Activated T-helper 1 cell treated with Interleukin-2 at 50 U/mL for 16 hours (primary cell): ENCODE results near the gene TGIF1.
A peak's percentile ranks its signal among the peaks of the same experiment; 100 is the strongest.
"Not testable (repeated sequence)": the region's sequence is repeated elsewhere in the genome, so short reads cannot be mapped to it uniquely, and the experiment has no call there.

Experiments used
- DNase-seq: peaks from one replicate; pipeline ENCODE4 v3.0.0-alpha.2; 2020; ENCODE audit warnings: low read depth

The TGIF1 gene

DNA sequence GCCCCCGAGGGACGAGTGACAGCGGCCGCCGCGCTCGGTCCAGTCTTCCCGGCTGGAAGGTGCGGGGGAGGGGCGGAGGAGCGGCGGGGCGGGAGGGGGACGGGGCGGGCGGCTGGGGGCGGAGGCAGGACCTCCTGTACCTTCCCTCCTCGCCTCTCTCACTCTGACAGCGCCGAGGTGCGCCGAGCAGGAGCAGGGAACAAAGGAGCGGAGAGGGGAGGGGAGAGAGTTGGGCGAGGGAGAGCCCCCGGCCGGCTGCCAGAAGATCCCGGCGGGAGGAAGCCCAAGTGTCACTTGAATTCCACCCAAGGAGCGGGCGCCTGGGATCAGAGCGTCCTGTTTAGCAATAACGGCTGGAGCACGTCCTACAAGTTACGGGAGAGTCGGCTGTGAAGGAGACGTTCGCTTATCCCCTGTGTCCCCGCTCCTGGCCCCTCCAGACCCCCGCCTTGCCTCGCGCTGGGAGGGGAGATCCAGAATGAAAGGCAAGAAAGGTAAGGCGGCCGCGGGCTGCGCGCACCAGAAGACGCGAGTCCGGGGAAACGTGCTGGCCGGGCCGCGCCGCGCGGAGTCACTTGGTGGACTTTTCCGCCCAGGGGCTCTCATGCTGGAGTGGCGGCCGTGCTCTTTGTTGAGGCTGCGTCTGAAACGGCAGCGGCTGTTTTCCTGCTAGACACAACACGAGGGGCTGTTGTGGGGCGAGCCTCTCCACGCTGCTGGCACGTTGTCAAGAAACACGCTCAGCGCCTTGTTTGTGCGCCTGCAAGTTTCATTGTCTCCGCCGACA is at the start of gene TGIF1:
TSS of gene TGIF1 (plus strand) at position 161 of the 787 bp plus-strand sequence. CDS start at position 479, 318 bp downstream.
- peak; percentile 67 for DNase-seq

DNA sequence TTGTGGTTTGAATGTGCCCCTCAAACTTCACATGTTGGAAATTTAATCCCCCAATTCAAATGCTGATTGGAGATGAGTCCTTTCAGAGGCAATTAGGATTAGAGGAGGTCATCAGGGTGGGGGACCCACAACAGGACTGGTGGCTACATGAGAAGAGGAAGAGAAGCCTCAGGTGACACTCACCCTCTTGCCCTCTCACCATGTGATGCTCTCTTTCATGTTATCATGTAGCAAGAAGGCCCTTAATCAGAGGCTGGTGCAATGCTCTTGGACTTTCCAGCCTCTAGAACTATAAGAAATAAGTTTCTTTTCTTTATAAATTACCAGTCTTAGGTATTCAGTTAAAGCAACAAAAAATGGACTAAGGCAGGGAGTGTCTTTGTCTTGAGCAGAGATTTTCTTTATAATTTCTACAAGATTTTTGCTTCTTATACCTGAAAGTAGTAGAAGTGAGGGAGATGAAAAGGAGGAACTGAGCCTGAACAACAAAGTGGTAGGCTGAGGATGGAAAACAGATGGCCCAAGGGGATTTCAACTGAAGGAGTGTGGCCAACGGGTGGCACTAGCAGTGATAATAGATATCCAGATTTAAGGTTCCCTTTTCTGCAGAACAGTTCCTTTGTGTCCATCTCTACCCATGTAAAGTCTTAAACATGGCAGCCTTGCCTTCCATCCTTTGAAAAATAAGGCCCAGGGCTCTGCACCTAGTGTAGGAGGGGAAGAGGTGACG is 49.2 kb upstream of the TGIF1 start:
- no peak for DNase-seq

DNA sequence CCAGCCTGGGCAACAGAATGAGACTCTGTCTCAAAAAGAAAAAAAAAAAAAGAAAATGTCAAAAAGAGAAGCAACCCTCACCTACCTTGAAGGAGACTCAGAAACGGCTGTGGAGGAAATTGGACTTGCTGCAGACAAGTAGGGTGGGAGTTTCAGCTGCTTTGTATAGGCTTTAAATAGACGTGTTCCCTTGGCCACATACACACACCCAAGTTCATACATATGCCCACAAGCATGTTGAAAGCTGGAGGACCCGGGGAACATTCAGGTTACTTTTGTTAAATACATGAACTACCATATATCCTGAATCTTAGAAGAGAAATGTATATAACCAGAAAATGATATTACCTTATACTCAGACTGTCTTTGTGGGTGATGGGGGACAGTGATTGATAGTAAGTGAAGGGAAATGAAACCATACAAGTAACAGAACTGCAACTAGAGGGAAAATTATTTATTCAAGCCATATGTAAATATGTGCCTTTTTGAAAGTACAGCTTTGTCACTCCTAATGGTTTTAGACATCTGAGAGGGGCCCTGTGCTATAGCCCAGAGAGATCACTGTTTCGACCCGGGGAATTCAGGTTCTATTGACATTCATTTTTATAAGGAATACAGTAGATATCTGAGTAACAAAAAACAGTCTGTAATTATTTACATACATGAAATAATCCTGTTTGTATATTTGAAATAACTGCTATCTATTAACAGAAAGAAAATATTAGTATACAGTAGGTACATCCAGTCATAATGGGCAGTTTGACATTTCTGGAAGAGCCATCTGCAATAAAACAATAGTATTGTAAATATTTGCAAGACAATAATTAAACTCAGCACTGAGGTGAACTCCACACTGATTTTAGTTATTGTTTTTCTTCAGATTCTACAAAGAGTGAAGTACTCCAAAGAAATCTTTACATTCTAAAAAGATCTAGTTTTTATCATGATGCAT is 48.0 kb upstream of the TGIF1 start:
- no peak for DNase-seq

DNA sequence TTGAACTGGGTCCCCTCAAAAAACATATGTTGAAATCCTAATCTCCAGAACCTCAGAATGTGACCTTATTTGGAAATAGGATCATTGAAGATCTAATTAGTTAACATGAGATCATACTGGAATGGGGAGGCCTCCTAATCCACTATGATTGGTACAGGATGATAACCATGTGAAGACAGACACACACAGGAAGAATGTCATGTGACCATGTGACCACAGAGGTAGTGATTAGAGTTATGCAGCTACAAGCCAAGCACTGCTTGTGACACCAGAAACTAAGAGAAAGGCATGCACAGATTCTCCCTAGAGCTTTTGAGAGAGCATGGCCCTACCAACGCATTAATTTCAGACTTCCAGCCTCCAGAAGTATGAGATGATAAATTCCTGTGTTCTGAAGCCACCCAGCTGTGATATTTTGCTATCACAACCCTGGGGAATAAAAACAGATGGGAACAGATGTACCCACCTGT is 47.0 kb upstream of the TGIF1 start:
- DNase-seq: no peak

DNA sequence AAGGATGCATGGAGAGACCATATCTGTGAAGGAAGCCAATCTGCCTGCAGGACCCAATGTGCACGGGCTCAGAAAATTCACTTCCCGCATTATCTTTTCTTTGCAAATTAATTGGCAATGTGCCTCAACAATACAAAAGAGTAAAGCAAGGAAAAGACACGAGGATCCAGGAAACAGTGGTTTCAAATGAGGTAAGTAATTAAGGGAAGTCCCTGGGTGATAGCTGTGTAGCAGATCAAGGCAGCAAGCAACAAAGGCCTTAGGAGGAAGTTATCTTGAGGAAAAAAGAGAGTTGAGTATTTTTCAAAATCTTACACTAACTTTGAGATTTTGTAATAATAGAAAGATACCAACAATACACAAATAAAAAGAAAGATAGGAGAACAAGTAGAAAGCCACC is 44.3 kb upstream of the TGIF1 start:
- DNase-seq: no peak

DNA sequence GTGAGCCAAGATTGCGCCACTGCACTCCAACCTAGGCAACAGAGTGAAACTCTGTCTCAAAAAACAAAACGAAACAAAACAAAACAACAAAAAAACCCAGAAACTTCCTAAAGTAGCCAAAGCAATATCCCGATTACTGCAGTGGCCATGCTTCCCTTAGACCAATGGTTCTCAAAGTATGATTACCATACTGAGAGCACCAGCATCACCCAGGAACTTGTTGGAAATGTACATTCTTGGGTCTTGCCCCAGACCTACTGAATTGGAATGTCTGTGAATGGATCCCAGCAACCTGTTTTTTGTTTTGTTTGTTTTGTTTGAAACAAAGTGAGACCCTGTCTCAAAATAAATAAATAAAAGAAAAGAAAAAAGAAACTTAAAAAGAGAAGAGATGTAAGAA is 41.9 kb upstream of the TGIF1 start:
- no peak for DNase-seq

DNA sequence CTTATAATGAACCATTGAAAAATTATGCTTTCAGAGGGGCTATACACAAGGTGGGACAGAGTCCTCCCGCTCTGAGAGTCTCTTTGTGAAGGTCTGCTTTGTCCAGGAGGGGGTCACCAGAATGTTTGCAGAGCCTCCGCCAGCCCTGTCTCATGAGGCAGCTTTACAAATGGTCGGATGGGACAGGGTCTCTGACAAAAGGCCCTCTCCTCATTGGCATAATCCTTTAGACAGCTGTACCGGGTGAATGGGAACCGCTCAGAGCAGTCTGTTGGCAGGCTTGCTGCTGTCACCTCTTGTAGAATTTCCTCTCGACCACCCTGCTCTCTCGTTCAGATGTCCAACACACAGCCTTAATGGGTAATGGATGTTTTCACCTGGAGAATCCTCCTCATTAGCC is 40.2 kb upstream of the TGIF1 start:
- DNase-seq: no peak

DNA sequence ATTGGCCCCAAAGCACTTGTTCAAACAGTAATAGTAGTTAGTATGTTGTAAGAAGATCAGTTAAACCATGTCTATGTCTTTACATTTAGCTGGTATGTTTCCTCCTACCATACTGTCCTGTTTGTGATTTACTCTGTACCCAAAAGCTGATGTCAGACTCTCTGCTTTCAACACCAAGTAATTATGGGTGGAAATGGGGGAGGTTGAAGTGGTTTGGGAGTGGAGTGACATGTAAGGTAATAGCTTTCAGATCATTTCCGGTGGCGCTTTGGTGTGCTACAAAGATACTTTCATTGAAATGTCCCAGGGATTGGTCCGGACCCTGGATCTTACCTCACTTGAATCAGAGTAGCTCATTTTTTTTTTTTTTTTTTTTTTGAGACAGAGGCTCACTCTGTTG is 39.7 kb upstream of the TGIF1 start:
- DNase-seq: no peak

DNA sequence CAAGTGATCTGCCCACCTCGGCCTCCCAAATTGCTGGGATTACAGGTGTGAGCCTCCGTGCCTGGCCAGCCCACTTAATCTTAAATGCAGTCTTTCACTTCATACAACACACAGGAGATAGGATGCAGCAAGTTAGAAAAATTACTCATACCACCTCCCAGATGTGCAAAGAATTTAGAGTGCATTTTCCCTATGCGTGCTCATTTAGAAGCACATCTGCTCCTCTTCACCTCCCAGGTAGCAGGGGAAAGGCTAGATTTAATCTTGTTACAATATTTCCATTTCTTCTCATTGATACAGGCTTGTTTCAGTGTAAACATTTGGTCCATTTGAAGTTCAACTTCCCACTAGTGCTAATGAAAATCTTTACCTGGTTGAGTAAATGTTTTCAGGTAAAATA is 39.1 kb upstream of the TGIF1 start:
- DNase-seq: not testable (repeated sequence)

DNA sequence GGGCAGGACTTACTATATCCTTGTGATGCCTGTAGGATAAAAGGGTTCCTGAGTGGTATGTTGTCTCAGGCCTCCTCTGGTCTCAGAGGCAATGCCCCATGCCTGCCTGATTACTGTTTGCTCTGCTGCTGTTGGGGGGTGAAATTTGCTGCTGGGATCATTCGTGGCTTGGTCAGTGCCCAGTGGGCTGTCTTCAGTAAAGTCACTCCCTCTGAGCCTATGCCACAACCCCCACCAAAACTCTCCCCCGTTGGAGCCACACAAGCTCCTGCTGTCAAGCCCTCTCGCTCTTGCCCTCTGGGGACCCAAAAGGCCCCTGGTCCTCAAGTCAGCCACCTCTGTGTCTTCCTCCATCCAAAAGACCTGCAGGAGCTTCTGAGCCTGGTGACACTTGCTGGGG is 38.6 kb upstream of the TGIF1 start:
- no peak for DNase-seq

DNA sequence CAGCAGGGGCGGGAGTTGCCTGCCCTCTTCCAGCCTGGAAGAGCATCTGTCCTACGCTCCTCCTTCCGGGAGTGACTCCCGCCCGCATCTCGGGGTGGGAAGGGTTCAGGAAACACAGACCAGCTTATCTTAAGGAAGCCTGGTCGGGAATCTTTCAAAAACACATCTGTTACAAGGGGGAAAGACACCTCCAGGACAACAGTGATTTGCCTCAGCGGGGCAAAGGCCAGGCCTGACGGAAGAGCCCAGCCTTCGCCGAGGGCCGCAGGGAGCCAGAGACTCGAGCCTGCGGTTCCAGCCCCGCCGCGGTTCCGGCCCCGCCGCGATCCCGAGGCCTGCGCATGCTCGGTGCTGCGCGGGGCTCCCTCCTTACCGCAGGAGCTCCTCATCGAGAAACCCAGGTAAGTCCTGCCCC is 38.1 kb upstream of the TGIF1 start:
- peak; percentile 14 for DNase-seq

DNA sequence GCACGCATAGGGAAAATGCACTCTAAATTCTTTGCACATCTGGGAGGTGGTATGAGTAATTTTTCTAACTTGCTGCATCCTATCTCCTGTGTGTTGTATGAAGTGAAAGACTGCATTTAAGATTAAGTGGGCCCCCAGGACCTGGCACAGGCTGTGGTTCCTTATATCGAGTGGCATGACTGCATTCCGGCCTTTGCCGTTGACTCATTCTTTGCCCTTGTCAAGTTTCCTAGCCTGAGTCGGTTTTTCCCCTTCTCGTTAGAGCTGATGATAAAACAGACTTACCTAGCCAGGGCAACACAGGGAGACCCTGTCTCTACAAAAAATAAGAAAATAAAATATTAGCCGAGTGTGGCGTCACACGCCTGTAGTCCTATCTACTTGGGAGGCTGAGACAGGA is 37.4 kb upstream of the TGIF1 start:
- DNase-seq: not testable (repeated sequence)

DNA sequence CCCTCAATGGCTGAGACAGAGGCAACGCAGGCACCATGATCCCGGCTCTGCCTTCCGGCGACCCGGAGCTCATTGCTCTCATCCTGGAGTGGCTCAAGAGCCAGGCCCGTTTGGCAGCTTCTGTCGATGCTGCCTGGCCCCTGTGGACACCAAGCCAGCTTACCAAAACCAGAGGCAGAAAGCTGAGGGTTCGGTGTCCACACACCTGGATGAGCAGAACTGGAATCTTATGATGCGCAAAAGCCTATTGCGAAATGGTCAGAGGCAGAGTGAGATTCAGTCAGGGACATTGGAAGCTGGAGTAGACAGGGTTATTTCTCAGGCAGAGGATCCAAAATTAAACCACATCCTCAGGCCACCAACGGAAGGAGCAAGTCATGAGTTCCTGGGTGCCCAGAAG is 34.9 kb upstream of the TGIF1 start:
- no peak for DNase-seq

DNA sequence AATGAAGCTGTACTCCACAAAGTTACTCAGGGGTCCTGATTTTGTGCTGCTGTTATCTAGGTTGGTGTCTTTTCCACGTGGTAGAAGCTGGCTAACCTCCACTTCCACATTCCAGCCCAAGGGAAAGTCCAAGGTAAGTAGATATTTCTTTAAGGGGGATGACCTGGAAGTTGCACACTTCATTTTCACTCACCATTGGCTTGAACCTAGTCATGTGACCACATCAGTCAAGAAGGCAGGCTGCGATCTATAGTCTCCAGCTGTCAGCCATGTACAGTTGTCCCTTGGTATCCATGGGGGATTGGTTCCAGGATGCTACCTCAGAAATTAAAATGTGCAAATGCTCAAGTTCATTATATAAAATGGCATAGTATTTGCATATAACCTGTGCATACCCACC is 31.9 kb upstream of the TGIF1 start:
- no peak for DNase-seq

DNA sequence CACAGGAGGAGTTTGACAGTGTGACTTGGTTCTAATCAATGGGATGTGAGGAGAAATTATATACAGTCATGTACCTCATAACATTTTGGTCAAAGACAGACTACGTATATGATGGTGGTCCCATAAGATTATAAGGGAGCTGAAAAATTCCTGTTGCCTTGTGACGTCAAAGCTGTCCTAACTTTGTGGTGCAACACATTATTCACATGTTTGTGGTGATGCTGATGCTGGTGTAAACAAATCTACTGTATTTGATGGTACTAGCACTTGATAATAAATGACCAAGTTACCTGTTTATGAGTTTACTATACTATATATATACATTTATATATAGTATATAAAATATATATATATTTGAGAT is 29.1 kb upstream of the TGIF1 start:
- no peak for DNase-seq

DNA sequence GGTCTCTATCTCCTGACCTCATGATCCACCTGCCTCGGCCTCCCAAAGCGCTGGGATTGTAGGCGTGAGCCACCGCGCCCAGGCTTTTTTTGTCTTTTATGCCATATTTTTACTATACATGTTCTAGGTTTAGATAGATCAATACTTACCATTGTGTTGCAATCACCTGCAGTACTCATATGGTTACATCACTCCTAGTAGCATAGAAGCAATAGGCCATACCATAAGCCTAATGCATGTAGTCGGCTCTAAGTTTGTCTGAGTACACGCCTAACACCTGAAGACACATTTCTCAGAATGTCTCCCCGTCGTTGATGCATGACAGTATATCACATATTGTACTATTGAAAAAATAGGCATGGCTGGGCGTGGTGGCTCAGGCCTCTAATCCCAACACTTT is 27.1 kb upstream of the TGIF1 start:
- DNase-seq: no peak

DNA sequence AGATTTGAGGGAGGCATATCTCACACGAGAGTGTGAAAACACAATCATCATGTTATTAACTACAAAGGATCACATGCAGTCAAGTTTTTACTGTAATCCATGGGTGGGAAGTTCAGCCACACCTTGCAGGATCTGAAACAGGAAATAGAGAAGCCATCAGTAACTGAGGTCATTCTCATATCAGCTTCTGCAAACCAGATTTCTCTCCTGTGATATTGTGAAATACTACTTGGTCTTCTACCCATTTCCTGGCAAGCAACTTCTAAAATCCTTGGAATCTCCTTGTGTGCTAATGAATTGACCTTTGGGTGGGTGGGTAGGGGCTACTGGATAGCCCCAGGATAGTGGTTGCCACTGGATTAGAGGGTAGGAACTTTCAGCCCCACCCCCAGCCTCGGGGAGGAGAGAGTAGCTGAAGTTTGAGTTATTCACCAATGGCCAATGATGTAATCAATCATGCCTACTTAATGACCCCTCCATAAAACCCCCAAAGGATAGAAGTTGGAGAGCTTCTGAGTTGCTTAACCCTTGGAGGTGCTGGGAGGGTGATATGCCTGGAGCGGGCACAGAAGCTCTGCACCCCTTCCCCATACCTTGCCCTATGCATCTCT is 25.6 kb upstream of the TGIF1 start:
- DNase-seq: no peak

DNA sequence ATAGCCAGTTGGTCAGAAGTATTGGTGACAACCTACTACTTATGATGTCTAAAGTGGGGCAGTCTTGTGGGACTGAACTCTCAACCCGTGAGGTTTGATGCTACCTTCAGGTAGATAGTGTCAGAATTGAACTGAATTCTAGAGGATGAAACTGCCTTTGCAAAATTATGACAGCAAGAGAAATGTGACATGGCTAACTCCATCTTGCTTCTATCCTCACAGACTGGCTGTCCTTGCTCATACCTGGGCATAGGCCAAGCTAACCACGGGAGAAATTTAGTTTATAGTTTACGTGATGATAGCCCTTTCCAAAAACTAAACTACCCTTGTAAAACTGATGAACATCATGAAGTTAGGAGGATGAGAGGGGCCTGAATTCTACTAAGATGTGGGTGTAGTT is 24.9 kb upstream of the TGIF1 start:
- no peak for DNase-seq

DNA sequence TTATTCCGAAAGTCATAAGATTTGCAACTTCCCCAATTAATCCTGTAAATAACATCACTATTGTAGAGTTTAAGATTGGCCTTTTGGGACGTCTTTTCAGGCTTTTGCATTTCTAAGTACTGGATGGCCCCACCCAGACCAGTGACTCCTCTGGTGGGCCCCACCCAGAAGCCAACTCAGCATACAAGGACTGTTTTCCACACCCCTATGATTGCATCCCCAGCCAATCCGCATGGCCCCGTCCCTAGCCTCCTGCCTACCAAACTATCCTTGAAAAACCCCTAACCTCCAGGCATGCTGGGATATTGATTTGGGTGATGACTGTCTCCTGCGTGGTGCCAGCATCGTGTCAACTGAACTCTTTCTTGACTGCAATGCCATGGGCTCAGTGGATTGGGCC is 24.5 kb upstream of the TGIF1 start:
- DNase-seq: no peak

DNA sequence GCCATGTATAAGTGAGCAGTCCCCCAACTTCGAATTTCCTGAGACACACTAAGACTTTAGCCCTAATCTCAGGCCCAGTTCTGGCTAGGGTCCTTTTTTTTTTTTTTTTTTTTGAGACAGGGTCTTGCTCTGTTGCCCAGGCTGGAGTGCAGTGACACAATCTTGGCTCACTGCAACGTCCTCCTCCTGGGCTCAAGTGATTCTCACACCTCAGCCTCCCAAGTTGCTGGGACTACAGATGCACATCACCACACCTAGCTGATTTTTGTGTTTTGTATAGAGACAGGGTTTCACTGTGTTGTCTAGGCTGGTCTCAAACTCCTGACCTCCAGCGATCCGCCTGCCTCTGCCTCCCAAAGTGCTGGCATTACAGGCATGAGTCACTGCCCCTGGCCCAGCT is 23.9 kb upstream of the TGIF1 start:
- no peak for DNase-seq

DNA sequence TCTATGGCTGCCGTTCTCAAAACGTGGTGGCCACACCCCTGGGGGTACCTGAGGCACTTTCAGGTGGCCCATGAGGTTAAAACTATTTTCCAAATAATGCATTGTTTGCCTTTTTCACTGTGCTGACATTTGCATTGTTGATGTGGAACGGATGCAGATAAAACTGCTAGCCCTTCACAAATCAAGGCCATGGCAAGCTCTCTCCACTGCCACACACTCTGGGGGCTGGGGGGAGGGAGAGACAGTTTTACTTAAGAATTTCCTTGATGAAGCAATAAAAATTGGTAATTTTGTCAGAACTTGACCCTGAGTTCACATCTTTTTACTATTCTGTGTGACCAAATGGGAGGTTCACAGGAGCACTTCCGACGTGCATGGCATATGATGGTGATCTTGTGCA is 22.0 kb upstream of the TGIF1 start:
- no peak for DNase-seq

DNA sequence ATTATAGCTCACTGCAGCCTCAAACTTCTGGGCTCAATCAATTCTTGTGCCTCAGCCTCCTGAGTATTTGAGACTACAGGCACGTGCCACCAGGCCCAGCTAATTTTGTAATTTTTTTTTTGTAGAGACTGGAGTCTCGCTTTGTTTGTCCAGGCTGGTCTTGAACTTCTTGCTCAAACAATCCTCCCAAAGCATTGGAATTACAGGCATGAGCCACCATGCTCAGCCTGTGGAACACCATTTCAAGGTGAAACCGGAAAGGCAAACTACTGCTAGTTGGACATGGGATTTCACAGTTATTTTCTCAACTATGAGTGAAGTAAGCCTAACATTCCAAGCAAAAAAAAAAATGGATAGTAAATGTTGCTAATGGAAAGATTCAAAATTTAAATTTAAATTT is 20.9 kb upstream of the TGIF1 start:
- no peak for DNase-seq
